GM18870 (cell line): ENCODE measurements around the gene TNFRSF19.

Experiments used
- ATAC-seq: cut with Tn5 transposase; IDR thresholded peaks from one replicate; pipeline ENCODE4 v1.9.1; 2021; ENCODE audit warnings: moderate library complexity; ENCODE audit not compliant: unreplicated experiment

Gene TNFRSF19

DNA sequence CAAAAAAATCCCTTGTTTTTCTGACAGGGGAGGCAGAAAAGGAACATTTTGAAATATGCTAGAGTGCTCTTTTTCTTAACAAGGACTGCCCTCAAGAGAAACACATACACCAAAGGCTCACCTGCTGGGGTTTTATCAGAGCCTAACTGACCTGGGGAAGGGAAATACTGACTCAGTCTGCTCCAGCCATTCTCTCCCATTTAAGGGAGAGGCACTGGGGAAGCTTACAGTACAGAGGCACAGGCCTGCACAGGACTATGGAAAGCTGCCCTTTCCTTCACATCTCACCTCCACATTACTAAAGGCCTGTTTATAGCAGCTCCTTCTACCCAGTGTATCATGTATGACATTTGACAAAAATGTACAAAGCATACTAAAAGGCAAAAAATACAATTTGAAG, 30.3 kb downstream of the TNFRSF19 start:
- ATAC-seq = no peak

DNA sequence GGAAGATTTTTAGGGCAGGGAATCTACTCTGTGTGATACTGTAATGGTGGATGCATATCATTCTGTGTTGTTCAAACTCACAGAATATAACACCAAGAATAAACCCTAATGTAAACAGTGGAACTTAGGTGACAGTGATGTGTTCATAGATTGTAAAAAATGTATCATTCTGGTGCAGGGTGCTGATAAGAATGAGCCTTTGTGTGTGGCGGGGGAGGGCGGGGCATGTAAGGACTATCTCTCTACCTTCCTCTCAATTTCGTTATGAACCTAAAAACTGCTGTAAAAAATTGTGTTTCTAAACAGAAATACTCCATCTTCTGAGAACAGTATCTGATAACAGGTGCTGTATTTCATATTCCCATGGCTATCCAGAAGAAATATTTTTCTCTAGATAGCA, 35.6 kb downstream of the TNFRSF19 start:
- ATAC-seq = no peak

DNA sequence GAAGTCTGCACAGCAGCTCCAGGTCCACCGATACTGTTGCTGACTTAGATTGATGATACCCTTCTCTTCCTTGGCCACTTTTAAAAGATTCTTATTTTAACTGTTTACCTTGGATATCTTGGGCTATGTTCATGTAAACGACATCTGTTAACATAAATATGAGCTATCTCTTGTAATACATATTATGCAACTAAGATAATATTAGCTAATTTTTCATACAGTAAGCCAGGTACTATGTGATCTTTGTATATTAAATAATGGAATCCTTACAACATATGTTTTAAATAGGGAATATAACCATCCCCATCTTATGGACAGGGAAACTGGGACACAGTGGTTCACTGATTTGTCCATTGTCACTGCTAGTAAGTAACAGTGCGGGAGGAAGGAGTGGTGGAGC, 37.9 kb downstream of the TNFRSF19 start:
- no peak for ATAC-seq

GRCh38 chr13:23608701-23609413, 38.6 kb downstream of the TNFRSF19 start:
- ATAC-seq = no peak

GRCh38 chr13:23609414-23609760, 39.2 kb downstream of the TNFRSF19 start:
- no peak for ATAC-seq

DNA sequence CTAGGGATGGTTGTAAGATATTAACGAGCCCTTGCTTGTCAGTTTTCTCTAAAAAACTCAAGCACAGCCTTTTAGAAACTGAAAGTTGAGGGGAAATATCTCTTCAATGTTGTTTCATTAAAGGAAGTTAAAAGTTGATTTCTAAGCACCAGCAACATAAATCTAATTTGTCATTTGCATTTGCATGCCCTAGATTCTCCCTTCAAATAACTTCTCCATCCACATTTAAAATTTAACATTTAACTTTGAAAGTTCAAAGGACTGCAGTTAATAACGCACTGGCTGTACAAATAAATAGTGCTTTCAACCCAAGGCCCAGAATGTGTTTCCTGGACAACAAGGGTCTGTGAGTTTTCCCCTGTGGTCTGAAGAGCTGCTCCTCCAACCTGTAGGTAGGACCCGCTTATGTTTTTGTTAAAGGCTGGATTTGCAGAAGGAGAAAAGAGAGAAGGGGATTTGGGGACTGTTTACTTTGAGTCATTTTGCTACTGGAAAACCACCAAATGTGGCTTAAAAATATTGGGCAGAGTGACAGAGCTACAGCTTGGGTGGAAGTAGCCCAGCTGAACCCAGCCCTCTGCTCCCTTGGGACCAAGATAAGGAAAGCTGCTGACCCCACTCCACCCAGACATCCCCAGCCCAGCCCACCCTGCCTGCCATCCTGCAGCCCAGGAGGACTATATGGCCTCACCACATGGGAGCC, 39.8 kb downstream of the TNFRSF19 start:
- no peak for ATAC-seq

DNA sequence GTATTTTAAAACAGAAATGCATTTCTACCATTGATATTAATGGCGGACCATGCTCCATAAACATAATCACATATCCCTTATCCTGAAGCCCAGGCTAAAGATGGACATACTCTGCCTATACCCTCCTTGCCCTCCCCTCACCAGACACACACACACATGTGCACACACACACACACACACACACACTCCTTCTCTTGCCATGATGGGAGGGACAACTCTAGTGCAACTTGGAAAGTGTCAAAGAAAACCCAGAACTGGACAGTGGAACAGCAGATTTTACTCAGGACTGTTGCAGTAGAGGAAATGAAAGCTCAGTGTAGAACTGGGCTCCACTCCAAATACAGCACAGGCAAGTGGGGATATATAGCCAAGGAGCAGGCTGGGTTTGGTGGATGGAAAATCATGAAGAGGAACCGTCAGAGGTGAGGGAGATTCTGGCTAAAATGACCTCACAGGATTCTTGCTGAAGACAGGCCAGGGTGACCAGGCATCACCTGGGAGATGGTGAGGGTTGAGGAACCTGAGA, 40.8 kb downstream of the TNFRSF19 start:
- no peak for ATAC-seq

DNA sequence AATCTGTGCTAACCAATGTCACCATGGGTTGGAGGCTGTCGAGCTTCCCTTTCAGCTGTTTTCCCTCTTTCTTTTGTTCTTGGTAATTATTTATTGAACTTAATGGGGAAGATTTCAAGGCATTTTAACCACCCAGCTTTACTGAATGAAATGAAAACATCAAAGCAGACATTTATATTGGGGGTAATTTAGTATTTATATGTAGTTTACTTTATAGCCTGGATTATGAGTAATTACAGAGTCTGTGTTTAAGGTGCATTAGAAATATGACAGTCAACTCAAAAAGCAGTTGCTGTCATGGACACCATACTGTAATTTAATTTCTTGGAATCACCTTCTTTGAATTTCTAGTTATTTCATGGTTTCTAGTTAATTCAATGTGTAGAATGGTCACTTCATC, 42.0 kb downstream of the TNFRSF19 start:
- no peak for ATAC-seq

- ATAC-seq = no peak
Observed at GRCh38 chr13:23612731-23613130, 42.5 kb downstream of the TNFRSF19 start.

DNA sequence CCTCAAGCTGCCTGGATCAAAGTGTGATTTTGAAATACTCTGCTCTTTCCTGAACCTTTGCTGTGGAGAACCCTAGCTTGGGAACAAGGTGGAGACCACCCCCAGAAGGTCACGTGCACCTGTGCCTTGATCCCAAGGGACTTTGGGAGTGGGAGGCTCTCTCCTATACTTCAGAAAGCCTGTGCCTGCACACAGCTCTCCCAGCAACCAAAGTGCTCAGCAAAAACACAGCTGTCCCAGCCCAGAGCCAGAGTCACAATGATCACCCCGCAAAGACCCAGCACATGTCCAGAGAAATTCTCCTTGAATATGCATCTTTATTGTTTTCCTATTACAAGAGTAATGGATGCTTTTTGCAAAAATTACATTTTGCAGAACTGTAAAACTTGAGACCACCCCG, 43.4 kb downstream of the TNFRSF19 start:
- no peak for ATAC-seq

GRCh38 chr13:23615395-23616081, 45.3 kb downstream of the TNFRSF19 start:
- ATAC-seq = no peak

DNA sequence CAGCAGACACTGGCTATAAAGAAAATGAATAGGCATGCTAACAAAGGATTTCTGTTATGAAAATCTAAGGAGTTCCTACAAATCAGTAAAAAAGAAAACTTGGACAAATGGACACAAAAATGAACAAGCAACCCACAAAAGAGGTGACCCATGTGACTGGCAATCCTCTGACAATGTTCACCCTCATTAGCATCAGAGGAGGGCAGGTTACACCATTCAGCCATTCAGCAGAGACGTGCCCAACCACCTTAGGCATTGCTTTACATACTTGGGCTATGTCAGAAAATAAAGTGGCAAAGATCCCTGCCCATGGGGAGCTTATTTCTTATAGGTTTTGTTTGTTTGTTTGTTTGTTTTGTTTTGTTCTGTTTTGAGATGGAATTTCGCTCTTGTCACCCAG, 46.0 kb downstream of the TNFRSF19 start:
- no peak for ATAC-seq

DNA sequence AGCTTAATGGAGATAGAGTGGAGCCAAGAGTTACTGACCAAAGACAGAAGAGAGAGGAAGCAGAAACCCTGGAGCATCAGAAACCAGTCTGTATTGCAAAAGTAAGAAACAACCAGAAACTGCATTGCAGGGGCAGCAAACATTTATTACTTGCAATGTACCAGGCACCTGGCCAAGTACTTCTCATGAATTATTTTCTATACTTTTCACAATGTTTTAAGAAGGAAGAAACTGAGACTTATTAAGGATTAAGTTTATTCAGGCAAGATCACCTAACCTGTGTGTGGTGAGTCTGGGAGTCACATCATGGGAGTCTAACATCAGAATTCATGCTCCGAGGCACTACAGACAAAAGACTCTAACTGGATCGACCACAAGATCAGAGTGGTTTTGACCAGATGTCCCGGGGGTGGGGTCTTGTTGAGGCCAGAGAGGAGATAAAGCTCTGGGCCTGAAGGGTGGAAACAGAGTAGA, 47.4 kb downstream of the TNFRSF19 start:
- no peak for ATAC-seq

- no peak for ATAC-seq
Observed at GRCh38 chr13:23618341-23618740, 48.1 kb downstream of the TNFRSF19 start.

GRCh38 chr13:23619068-23619855, 49.0 kb downstream of the TNFRSF19 start:
- ATAC-seq = no peak

DNA sequence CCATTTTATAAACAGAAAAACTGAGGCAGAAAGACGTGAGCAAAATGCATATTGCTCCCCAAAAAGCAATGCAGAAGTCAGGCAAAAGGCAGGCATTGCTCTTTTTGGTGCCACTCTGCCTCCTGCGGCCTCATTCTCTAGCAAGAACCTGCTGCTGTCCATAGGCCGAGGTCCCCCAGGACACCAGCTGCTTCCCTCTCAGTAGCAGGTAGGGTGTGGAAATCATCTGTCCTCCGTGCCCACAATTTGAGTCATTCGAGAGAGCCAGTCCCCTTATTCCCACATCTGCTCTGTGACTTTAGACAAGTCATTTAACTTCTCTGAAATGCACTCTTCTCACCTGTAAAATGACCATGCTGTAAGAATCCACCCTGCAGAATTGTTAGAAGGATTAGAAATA, 50.0 kb downstream of the TNFRSF19 start:
- ATAC-seq = no peak

- no peak for ATAC-seq
Observed at GRCh38 chr13:23620613-23621315, 50.6 kb downstream of the TNFRSF19 start.

DNA sequence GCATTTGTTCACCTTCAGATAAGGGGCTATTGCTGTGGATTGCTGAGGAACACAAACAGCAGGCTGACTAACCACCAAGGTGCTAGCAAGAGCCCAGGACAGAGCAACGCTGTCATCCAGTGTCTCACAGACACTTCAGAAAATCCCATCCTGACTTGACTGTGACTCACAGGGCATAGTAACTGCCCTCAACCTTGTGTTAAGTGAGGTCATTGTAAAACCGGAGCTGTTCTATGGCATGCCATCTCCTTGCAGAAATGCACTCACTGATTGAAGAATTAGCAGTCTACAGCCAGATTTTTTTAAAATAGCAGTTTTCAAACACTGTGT, 51.1 kb downstream of the TNFRSF19 start:
- peak; percentile 27 for ATAC-seq

DNA sequence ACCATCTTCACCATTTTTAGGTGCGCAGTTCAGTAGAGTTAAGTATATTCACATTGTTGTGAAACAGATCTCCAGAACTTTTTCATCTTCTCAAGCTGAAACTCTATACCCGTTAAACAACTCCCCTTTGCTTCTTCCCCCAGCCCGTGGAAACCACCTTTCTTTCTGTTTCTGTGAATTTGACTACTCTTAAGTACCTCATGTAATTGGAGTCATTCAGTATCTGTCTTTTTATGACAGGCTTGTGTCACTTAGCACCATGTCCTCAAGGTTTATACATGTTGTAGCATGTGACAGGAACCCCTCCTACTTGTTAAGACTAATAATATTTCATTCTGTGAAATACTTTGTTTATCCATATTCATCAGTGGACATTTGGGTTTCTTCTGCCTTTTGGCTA, 52.8 kb downstream of the TNFRSF19 start:
- ATAC-seq = peak; percentile 75

DNA sequence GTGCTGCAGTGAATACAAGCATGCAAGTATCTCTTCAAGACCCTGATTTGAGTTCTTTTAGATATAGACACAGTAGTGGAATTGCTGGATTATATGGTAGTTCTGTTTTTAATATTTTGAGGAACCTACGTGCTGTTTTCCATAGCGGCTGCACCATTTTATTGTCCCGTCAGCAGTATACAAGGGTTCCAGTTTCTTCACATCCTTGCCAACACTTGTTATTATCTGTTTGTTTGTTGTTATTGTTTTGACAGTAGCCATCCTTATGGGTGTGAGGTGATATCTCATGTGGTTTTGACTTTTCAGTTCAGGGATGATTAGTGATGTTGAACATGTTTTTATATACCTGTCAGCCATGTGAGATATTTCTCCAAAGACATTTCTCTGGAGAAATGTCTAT, 53.2 kb downstream of the TNFRSF19 start:
- no peak for ATAC-seq

- ATAC-seq = no peak
Observed at GRCh38 chr13:23626700-23627099, 56.5 kb downstream of the TNFRSF19 start.
